Liver (tissue), 3 donors: ENCODE data around the gene CEP89.

Experiments
- CTCF ChIP-seq: fragments of 150-350 bp; IDR thresholded peaks from 2 replicates; pipeline ENCODE4 v1.5.1; 2017; ENCODE audit warnings: improper control_type of control experiment, low read depth, low read length; ENCODE audit not compliant: missing input control
- JUND ChIP-seq, 2 donors: IDR thresholded peaks; 2 replicates each; pipeline ENCODE4 v1.6.1; 2016; ENCODE audit warnings: antibody characterized with exemption in 2 of 2
- RAD21 ChIP-seq, 2 donors: IDR thresholded peaks; 2 replicates each; pipeline ENCODE4 v1.6.1; 2016; ENCODE audit warnings: antibody characterized with exemption in 2 of 2, mild to moderate bottlenecking in 2 of 2
- ZBTB33 ChIP-seq: IDR thresholded peaks from 2 replicates; pipeline ENCODE4 v1.6.1; 2016; ENCODE audit warnings: antibody characterized with exemption
- TF ChIP-seq, protein P1 (sequence below): IDR thresholded peaks from 2 replicates; pipeline ENCODE4 v1.6.1; 2016; ENCODE audit warnings: antibody characterized with exemption, mild to moderate bottlenecking
- donor health status: healthy.
- donor health status: healthy.

DNA sequence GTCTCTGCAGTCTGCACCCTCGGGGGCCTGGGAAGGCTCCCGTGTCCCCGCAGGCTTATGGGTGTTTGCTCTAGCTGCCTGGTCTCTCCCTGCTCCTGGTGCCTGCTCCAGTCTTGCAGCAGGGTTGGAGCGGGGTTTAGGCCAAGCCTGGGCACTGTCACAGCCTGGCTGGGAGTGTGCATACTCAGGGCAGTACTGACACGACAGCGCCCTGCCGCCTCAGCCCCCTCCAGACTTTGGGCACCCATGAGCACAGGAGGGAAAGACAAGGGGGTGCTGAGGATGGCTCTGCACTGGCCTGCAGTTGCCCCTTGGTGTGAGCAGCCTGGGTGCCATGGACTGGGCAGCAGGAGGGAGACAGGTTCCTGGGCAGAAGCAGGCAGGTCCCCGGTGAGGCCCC is 35.7 kb downstream of the CEP89 start:
- TF ChIP-seq CTCF = no peak
- TF ChIP-seq JUND (IDR thresholded peaks at IDR 0.05) = no peak
- TF ChIP-seq RAD21 (IDR thresholded peaks at IDR 0.05) = no peak
- TF ChIP-seq, protein P1, sequence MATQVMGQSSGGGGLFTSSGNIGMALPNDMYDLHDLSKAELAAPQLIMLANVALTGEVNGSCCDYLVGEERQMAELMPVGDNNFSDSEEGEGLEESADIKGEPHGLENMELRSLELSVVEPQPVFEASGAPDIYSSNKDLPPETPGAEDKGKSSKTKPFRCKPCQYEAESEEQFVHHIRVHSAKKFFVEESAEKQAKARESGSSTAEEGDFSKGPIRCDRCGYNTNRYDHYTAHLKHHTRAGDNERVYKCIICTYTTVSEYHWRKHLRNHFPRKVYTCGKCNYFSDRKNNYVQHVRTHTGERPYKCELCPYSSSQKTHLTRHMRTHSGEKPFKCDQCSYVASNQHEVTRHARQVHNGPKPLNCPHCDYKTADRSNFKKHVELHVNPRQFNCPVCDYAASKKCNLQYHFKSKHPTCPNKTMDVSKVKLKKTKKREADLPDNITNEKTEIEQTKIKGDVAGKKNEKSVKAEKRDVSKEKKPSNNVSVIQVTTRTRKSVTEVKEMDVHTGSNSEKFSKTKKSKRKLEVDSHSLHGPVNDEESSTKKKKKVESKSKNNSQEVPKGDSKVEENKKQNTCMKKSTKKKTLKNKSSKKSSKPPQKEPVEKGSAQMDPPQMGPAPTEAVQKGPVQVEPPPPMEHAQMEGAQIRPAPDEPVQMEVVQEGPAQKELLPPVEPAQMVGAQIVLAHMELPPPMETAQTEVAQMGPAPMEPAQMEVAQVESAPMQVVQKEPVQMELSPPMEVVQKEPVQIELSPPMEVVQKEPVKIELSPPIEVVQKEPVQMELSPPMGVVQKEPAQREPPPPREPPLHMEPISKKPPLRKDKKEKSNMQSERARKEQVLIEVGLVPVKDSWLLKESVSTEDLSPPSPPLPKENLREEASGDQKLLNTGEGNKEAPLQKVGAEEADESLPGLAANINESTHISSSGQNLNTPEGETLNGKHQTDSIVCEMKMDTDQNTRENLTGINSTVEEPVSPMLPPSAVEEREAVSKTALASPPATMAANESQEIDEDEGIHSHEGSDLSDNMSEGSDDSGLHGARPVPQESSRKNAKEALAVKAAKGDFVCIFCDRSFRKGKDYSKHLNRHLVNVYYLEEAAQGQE = no peak
- TF ChIP-seq ZBTB33 = no peak
